ENCODE results near the gene UGT1A4.
"Not testable (repeated sequence)": the region's sequence is repeated elsewhere in the genome, so short reads cannot be mapped to it uniquely, and the experiment has no call there.

UGT1A4 gene

DNA sequence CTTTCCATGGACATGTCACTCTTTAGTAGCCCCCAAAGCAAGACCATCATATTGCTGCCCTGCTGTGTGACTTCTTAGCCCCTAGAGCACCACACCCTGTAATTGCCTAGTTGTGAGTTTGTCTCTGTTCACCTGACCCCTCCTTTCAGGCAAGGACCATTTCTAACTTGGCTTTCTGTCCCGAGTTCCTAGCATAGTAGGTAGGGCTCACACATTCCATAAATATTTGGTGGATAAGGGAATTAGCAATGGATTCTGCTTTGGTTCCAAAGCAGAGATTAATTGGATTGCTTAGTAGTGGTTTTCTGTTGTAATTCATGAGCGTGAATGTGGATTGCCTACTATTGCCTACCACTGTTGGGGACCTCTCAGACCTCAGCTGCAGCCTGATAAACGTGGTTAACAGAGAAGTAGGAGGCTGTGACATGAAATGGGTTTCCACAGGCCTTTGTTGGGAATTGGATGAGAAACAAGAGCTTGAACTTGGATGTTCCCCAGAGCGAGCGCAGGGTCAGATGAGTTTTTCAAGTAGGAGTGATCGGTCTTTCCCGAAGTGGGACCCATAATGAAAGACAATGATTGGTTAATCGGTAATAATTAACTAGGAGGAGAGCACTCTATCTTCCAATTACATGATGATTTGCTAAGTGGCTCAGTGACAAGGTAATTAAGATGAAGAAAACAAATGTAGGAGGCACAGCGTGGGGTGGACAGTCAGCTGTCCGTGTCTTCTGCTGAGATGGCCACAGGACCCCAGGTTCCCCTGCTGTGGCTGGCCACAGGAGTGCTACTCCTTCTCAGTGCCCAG is 28.1 kb downstream of the UGT1A4 start:
- no peak for TF ChIP-seq CTCF (IDR thresholded peaks at IDR 0.05; ENCODE audit: low read depth, low read length)
- Histone ChIP-seq H3K27ac (no peak overlapping the region), H3K4me3 (ENCODE audit: low read depth, low read length) (no peak overlapping the region), H3K9me3 (ENCODE audit: severe bottlenecking) (peaks cover 19% of the 10 kb centered on the region), H3K36me3 (no peaks in the 10 kb centered on the region), H3K27me3 (ENCODE audit: insufficient read depth, low read depth, severe bottlenecking) (no peaks in the 10 kb centered on the region)
- no peak for DNase-seq

DNA sequence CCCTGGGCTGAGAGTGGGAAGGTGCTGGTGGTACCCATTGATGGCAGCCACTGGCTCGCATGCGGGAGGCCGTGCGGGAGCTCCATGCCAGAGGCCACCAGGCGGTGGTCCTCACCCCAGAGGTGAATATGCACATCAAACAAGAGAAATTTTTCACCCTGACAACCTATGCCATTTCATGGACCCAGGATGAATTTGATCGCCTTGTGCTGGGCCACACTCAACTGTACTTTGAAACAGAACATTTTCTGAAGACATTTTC is 28.7 kb downstream of the UGT1A4 start:
- no peak for DNase-seq
- H3K27ac ChIP-seq = no peak overlapping the region
- H3K36me3 ChIP-seq = no peaks in the 10 kb centered on the region
- peaks cover 23% of the 10 kb centered on the region for H3K9me3 ChIP-seq (ENCODE audit: severe bottlenecking)
- H3K4me3 ChIP-seq (ENCODE audit: low read depth, low read length) = no peak overlapping the region
- TF ChIP-seq CTCF (IDR thresholded peaks at IDR 0.05; ENCODE audit: low read depth, low read length) = no peak
- H3K27me3 ChIP-seq (ENCODE audit: insufficient read depth, low read depth, severe bottlenecking) = no peaks in the 10 kb centered on the region

- H3K27ac ChIP-seq; H3K4me3 ChIP-seq (ENCODE audit: low read depth, low read length); H3K27me3 ChIP-seq (ENCODE audit: insufficient read depth, low read depth, severe bottlenecking); H3K36me3 ChIP-seq; DNase-seq: not testable (repeated sequence)
- peaks cover 26% of the 10 kb centered on the region for H3K9me3 ChIP-seq (ENCODE audit: severe bottlenecking)
Measured at GRCh38 chr2:233750689-233751088, 32.2 kb downstream of the UGT1A4 start.

DNA sequence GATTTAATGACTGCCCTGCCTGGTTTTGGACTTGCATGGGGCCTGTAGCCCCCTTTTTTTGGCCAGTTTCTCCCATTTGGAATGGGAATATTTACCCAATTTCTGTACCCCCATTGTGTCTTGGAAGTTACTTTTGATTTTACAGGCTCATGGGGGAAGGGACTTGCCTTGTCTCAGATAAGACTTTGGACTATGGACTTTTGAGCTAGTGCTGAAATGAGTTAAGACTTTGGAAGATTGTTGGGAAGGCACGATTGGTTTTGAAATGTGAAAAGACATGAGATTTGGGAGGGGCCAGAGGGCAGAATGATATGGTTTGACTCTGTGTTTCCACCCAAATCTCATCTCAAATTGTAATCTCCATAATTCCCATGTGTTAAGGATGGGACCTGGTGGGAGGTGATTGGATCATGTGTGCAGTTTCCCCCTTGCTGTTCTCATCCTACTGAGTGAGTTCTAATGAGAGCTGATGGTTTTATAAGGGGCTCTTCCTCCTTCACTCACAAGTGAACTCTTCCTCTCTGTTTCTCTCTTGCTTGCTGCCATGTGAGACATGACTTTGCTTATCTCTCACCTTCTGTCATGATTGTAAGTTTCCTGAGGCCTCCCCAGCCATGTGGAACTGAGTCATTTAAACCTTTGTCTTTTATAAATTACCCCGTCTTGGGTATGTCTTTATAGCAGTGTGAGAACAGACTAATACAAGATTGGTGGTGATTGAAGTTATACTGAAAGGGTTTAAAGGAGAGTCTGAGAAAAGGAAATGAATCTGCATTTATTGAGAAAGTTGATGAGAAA is 32.9 kb downstream of the UGT1A4 start:
- not testable (repeated sequence) for DNase-seq; H3K4me3 ChIP-seq (ENCODE audit: low read depth, low read length); H3K27me3 ChIP-seq (ENCODE audit: insufficient read depth, low read depth, severe bottlenecking); H3K27ac ChIP-seq; H3K36me3 ChIP-seq
- H3K9me3 ChIP-seq (ENCODE audit: severe bottlenecking) = peaks cover 26% of the 10 kb centered on the region

GRCh38 chr2:233754872-233755611 is 36.5 kb downstream of the UGT1A4 start:
- no peak for TF ChIP-seq CTCF (IDR thresholded peaks at IDR 0.05; ENCODE audit: low read depth, low read length)

GRCh38 chr2:233756429-233757081 is 38.0 kb downstream of the UGT1A4 start:
- Histone ChIP-seq H3K4me3 (ENCODE audit: low read depth, low read length) (no peak overlapping the region), H3K36me3 (no peaks in the 10 kb centered on the region), H3K27ac (no peak overlapping the region), H3K27me3 (ENCODE audit: insufficient read depth, low read depth, severe bottlenecking) (no peaks in the 10 kb centered on the region), H3K9me3 (ENCODE audit: severe bottlenecking) (peaks cover 8% of the 10 kb centered on the region)
- TF ChIP-seq CTCF (IDR thresholded peaks at IDR 0.05; ENCODE audit: low read depth, low read length) = no peak
- no peak for DNase-seq

More at GRCh38 chr2:233754872-233755611, 36.5 kb downstream of the UGT1A4 start:
- peaks cover 23% of the 10 kb centered on the region for H3K9me3 ChIP-seq (ENCODE audit: severe bottlenecking)
- no peaks in the 10 kb centered on the region for H3K27me3 ChIP-seq (ENCODE audit: insufficient read depth, low read depth, severe bottlenecking)
- no peaks in the 10 kb centered on the region for H3K36me3 ChIP-seq
- no peak for DNase-seq
- H3K4me3 ChIP-seq (ENCODE audit: low read depth, low read length) = no peak overlapping the region
- no peak overlapping the region for H3K27ac ChIP-seq

All from WERI-Rb-1 (cell line).